ENCODE data around the gene WDR37.

WDR37 gene

GRCh38 chr10:1180836-1181235 is 124.7 kb downstream of the WDR37 start:
- in situ Hi-C loops (cut with HindIII; ENCODE audit: low sequenced_read_pairs), result no loop called here
